ENCODE measurements around the gene LPAR1.
A peak's percentile ranks its signal among the peaks of the same experiment; 100 is the strongest.
"Not testable (repeated sequence)": the region's sequence is repeated elsewhere in the genome, so short reads cannot be mapped to it uniquely, and the experiment has no call there.

Gene LPAR1

GRCh38 chr9:110837401-110838005, 200.8 kb downstream of the LPAR1 start:
- DNase-seq (ENCODE audit: low spot score) = no peak
- Histone ChIP-seq H3K27ac (no peak overlapping the region), H3K4me3 (no peak overlapping the region)
- no peak for TF ChIP-seq CTCF (IDR thresholded peaks at IDR 0.05)

GRCh38 chr9:110835859-110836271, 202.4 kb downstream of the LPAR1 start:
- H3K4me3 ChIP-seq = no peak overlapping the region
- DNase-seq (ENCODE audit: low spot score) = no peak

GRCh38 chr9:110835404-110835803, 202.9 kb downstream of the LPAR1 start:
- no peak for TF ChIP-seq CTCF (IDR thresholded peaks at IDR 0.05)
- H3K27ac ChIP-seq = no peak overlapping the region
- DNase-seq (ENCODE audit: low spot score) = no peak
- no peak overlapping the region for H3K4me3 ChIP-seq

More at GRCh38 chr9:110835859-110836271, 202.4 kb downstream of the LPAR1 start:
- H3K27ac ChIP-seq = no peak overlapping the region
- TF ChIP-seq CTCF (IDR thresholded peaks at IDR 0.05) = no peak

GRCh38 chr9:110832926-110833325, 205.3 kb downstream of the LPAR1 start:
- no peak for DNase-seq (ENCODE audit: low spot score)
- TF ChIP-seq CTCF (IDR thresholded peaks at IDR 0.05) = no peak
- Histone ChIP-seq H3K4me3 (no peak overlapping the region), H3K27ac (no peak overlapping the region)

GRCh38 chr9:110830495-110830894, 207.8 kb downstream of the LPAR1 start:
- Histone ChIP-seq H3K4me3 (no peak overlapping the region), H3K27ac (no peak overlapping the region)
- TF ChIP-seq CTCF (IDR thresholded peaks at IDR 0.05) = no peak
- no peak for DNase-seq (ENCODE audit: low spot score)

- Histone ChIP-seq H3K4me3 (no peak overlapping the region), H3K27ac (peak overlapping the region; percentile 4 to 74)
- no peak for TF ChIP-seq CTCF (IDR thresholded peaks at IDR 0.05)
- DNase-seq (ENCODE audit: low spot score) = no peak
Observed at GRCh38 chr9:110828264-110828663, 210.0 kb downstream of the LPAR1 start.

GRCh38 chr9:110826400-110826799, 211.9 kb downstream of the LPAR1 start:
- not testable (repeated sequence) for H3K27ac ChIP-seq; DNase-seq (ENCODE audit: low spot score); H3K4me3 ChIP-seq

Measured in coronary artery (tissue), 2 donors.